HCT116 (cell line): ENCODE results near the gene DLEC1. TPM values are rescaled to one million over a fixed set of nuclear protein-coding genes. Genes with fewer than 3 reads are reported as not detected.

Experiments
- ATAC-seq: fragments of 200-7000 bp; cut with Tn5 transposase; 2 replicates; pipeline ENCODE4 v1.9.1; 2020; ENCODE audit warnings: mild to moderate bottlenecking, moderate library complexity
- BruUV-seq: library from RNA; stranded (reverse); fragments of 400-500 nt; replicated peaks from 2 replicates; lab custom pipeline; 2021; lab: Mats Ljungman, UMichigan
- CTCF ChIA-PET: fragments of 300-600 bp; sonication (Branson Sonifier 250); formaldehyde crosslinking; loops from one replicate; lab custom pipeline; 2021; ENCODE audit warnings: antibody characterized with exemption; lab: Charles Lee
- POLR2A ChIA-PET: fragments of 300-600, 350-600 bp; sonication (Branson Sonifier 250); formaldehyde crosslinking; loops from one replicate; lab custom pipeline; 2021; ENCODE audit warnings: antibody characterized with exemption; lab: Charles Lee
- RAD21 ChIA-PET, 2 experiments: fragments of 300-600 bp; sonication (Branson Sonifier 250); formaldehyde crosslinking; loops; one replicate each; lab custom pipeline; 2023; ENCODE audit warnings: low total read pairs in 2 of 2; ENCODE audit not compliant: uncharacterized antibody in 2 of 2, unreplicated experiment in 2 of 2, low non-redundant PET in 1 of 2; lab: Charles Lee
- DNase-seq: peaks from one replicate; pipeline ENCODE4 v3.0.0-alpha.2; 2010; ENCODE audit warnings: low read depth, low spot score
- H2AFZ ChIP-seq: fragments of 200-600 bp; shearing (Covaris generic), sonication (generic); 2 replicates; pipeline ENCODE4 v1.6.1; 2017; ENCODE audit warnings: low read depth, mixed run types, mixed read lengths, antibody characterized with exemption, low read length; ENCODE audit not compliant: poor library complexity, severe bottlenecking
- H3K27ac ChIP-seq: 2 replicates; pipeline ENCODE4 v1.5.1; 2012; ENCODE audit warnings: low read depth, low read length
- H3K27me3 ChIP-seq: fragments of 200-600 bp; sonication (generic); 2 replicates; pipeline ENCODE4 v1.6.1; 2016; ENCODE audit warnings: mixed run types, low read length, mixed read lengths; ENCODE audit not compliant: insufficient read depth
- H3K36me3 ChIP-seq, 2 experiments: fragments of 200-500 bp in 1 of 2; fragments of 200-600 bp in 1 of 2; sonication (Bioruptor generic) in 1 of 2; sonication (generic) in 1 of 2; 2 replicates each; pipeline versions ENCODE4 v1.5.1 to v1.6.1; 2014 to 2016; ENCODE audit warnings: low read length in 2 of 2, inconsistent platforms in 1 of 2, mixed read lengths in 1 of 2, mixed run types in 1 of 2; ENCODE audit not compliant: insufficient read depth in 2 of 2, control insufficient read depth in 1 of 2
- H3K4me1 ChIP-seq, 2 experiments: fragments of 200-600 bp in 1 of 2; sonication (generic) in 1 of 2; 2 replicates each; pipeline versions ENCODE4 v1.5.1 to v1.6.1; 2012 to 2017; ENCODE audit warnings: low read length in 2 of 2, inconsistent platforms in 1 of 2, mild to moderate bottlenecking in 1 of 2, mixed read lengths in 1 of 2, mixed run types in 1 of 2, moderate library complexity in 1 of 2; ENCODE audit not compliant: insufficient read depth in 2 of 2, control insufficient read depth in 1 of 2
- H3K4me2 ChIP-seq: fragments of 200-600 bp; sonication (generic); 2 replicates; pipeline ENCODE4 v1.6.1; 2017; ENCODE audit warnings: mixed run types, low read length, mixed read lengths
- H3K4me3 ChIP-seq, 2 experiments: fragments of 200-600 bp in 1 of 2; sonication (generic) in 1 of 2; replicated peaks in 1 of 2; 2 replicates each; pipeline ENCODE4 v1.5.1; 2011 to 2016; ENCODE audit warnings: low read length in 2 of 2, control low read depth in 1 of 2, low read depth in 1 of 2, mild to moderate bottlenecking in 1 of 2, mixed read lengths in 1 of 2, mixed run types in 1 of 2
- H3K79me2 ChIP-seq: fragments of 200-600 bp; sonication (generic); 2 replicates; pipeline ENCODE4 v1.6.1; 2017; ENCODE audit warnings: mild to moderate bottlenecking, mixed run types, low read length, moderate library complexity, mixed read lengths; ENCODE audit not compliant: insufficient read depth
- H3K9ac ChIP-seq: fragments of 200-600 bp; sonication (generic); 2 replicates; pipeline ENCODE4 v1.6.1; 2016; ENCODE audit warnings: low read length, mixed read lengths
- H3K9me2 ChIP-seq: fragments of 200-600 bp; sonication (generic), shearing (Covaris generic); 2 replicates; pipeline ENCODE4 v1.6.1; 2017; ENCODE audit warnings: mixed run types, mild to moderate bottlenecking, moderate library complexity; ENCODE audit not compliant: insufficient read depth
- H3K9me3 ChIP-seq, 2 experiments: fragments of 200-500 bp in 1 of 2; fragments of 200-600 bp in 1 of 2; sonication (Bioruptor generic) in 1 of 2; sonication (generic) in 1 of 2; 2 replicates each; pipeline ENCODE4 v1.6.1; 2014 to 2017; ENCODE audit warnings: low read length in 2 of 2, mixed read lengths in 2 of 2, inconsistent platforms in 1 of 2, low read depth in 1 of 2, mild to moderate bottlenecking in 1 of 2, mixed run types in 1 of 2, moderate library complexity in 1 of 2; ENCODE audit not compliant: control insufficient read depth in 1 of 2, insufficient read depth in 1 of 2
- H4K20me1 ChIP-seq: fragments of 200-600 bp; sonication (generic), shearing (Covaris generic); 2 replicates; pipeline ENCODE4 v1.6.1; 2017; ENCODE audit warnings: mixed run types, mild to moderate bottlenecking, moderate library complexity; ENCODE audit not compliant: insufficient read depth
- EGR1 ChIP-seq: IDR thresholded peaks from 2 replicates; pipeline ENCODE4 v1.6.1; 2012; ENCODE audit warnings: low read depth
- ELF1 ChIP-seq: IDR thresholded peaks from 2 replicates; pipeline ENCODE4 v1.6.1; 2012; ENCODE audit warnings: low read depth, borderline replicate concordance
- FOSL1 ChIP-seq: IDR thresholded peaks from 2 replicates; pipeline ENCODE4 v1.6.1; 2012; ENCODE audit warnings: low read depth
- JUND ChIP-seq: IDR thresholded peaks from 2 replicates; pipeline ENCODE4 v1.6.1; 2012
- RAD21 ChIP-seq: IDR thresholded peaks from 2 replicates; pipeline ENCODE4 v1.6.1; 2012; ENCODE audit warnings: low read depth, mild to moderate bottlenecking
- REST ChIP-seq: IDR thresholded peaks from 2 replicates; pipeline ENCODE4 v1.6.1; 2012; ENCODE audit warnings: low read depth
- SP1 ChIP-seq: IDR thresholded peaks from 2 replicates; pipeline ENCODE4 v1.6.1; 2012; ENCODE audit warnings: low read depth
- SRF ChIP-seq: IDR thresholded peaks from 2 replicates; pipeline ENCODE4 v1.6.1; 2012; ENCODE audit warnings: low read depth
- TCF7L2 ChIP-seq: IDR thresholded peaks from 2 replicates; pipeline ENCODE4 v1.7.0; 2011; ENCODE audit warnings: borderline replicate concordance, inconsistent platforms; ENCODE audit not compliant: insufficient read depth, insufficient read length; ENCODE audit errors: extremely low read depth
- YY1 ChIP-seq: IDR thresholded peaks from 2 replicates; pipeline ENCODE4 v1.6.1; 2011; ENCODE audit warnings: low read length, low read depth, moderate library complexity, mild to moderate bottlenecking; ENCODE audit not compliant: insufficient replicate concordance; ENCODE audit errors: extremely low read depth
- ZNF274 ChIP-seq: fragments of 200-500 bp; sonication (Bioruptor generic); IDR thresholded peaks from 2 replicates; pipeline ENCODE4 v1.6.1; 2014; ENCODE audit warnings: mild to moderate bottlenecking, low read depth, low read length, inconsistent platforms
- intact Hi-C: fragments of 100-400 bp; cut with micrococcal nuclease; formaldehyde crosslinking; loops from 2 replicates; pipeline ENCODE4 v1.10.0; 2022
- total RNA-seq: library from RNA; stranded (reverse); gene quantifications from one replicate; pipeline ENCODE4 v1.2.1, GENCODE V29; 2021; ENCODE audit not compliant: unreplicated experiment
- TF ChIP-seq, protein P1 (sequence below): IDR thresholded peaks from 2 replicates; pipeline ENCODE4 v1.6.1; 2012

DLEC1 gene
- total RNA-seq, 1 experiment from 2014 or later: 0.61 TPM

GRCh38 chr3:38151667-38152265 is 112.8 kb downstream of the DLEC1 start:
- Histone ChIP-seq H3K9me2 (no peaks in the 10 kb centered on the region), H3K36me3 (no peaks in the 10 kb centered on the region), H3K9ac (no peak overlapping the region), H3K4me3 (no peak overlapping the region), H3K79me2 (no peaks in the 10 kb centered on the region), H3K4me2 (peak overlapping the region; percentile 18; the same call in 1 of the 2 replicates), H3K27ac (no peak overlapping the region), H2AFZ (no peak overlapping the region), H4K20me1 (no peaks in the 10 kb centered on the region), H3K9me3 (peaks cover 0 to 6% of the 10 kb centered on the region in 2 experiments; a peak in 1 of 4 replicates), H3K27me3 (no peaks in the 10 kb centered on the region), H3K4me1 (peaks cover 6 to 27% of the 10 kb centered on the region in 2 experiments; a peak in 2 of 4 replicates)
- RAD21 ChIA-PET: no interaction called here
- POLR2A ChIA-PET: interaction anchor here (1.0 to 1.5 kb wide), 2 partner anchors 13 to 15 kb away, joined by 3 read pairs; partner anchors contain the start of genes ACAA1 and OXSR1
- CTCF ChIA-PET: interaction anchor here (3.0 kb wide), 1 partner anchor 11 kb away, joined by 10 read pairs; no protein-coding TSS in a partner anchor
- intact Hi-C loops: no loop called here
- no TSS peak for BruUV-seq
- DNase-seq (no peak), ATAC-seq (no peak)
- no peak for TF ChIP-seq TCF7L2
- no peak for TF ChIP-seq YY1
- TF ChIP-seq SP1: no peak
- TF ChIP-seq JUND: no peak
- TF ChIP-seq ELF1: no peak
- TF ChIP-seq RAD21: no peak

DNA sequence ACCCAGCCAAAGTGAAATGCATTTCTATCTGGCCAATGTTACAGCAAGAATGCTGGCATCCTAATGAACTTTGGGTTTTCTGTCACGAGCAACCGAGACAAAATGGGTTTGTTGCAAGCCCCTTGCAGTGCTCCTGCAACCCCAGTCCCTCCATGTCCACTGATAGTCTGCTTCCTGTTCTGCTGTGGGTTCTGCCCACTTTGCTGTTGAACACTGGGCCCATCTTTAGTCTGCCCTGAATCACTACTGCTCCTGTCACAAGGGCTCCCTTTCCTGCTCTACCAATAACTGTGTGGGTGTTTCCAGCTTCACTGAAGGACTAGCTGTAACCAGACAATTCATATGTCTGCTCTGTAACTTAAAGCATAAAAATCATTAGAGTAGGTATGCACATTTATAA is 113.6 kb downstream of the DLEC1 start:
- no peak overlapping the region for H3K4me3 ChIP-seq
- H3K9me3 ChIP-seq: no peaks in the 10 kb centered on the region
- no peaks in the 10 kb centered on the region for H3K9me2 ChIP-seq
- H3K79me2 ChIP-seq: no peaks in the 10 kb centered on the region
- no peak overlapping the region for H3K9ac ChIP-seq
- H3K4me2 ChIP-seq: no peak overlapping the region
- H3K27me3 ChIP-seq: no peaks in the 10 kb centered on the region
- POLR2A ChIA-PET: interaction anchor here (1.0 to 1.2 kb wide), 3 partner anchors 12 to 16 kb away, joined by 3 read pairs; partner anchors contain the start of genes ACAA1 and OXSR1
- RAD21 ChIA-PET: no interaction called here
- DNase-seq (no peak), ATAC-seq (no peak)
- intact Hi-C loops: no loop called here
- no peaks in the 10 kb centered on the region for H3K36me3 ChIP-seq
- no peak overlapping the region for H3K27ac ChIP-seq
- H3K4me1 ChIP-seq: peaks cover 6 to 27% of the 10 kb centered on the region in 2 experiments; a peak in 2 of 4 replicates
- no peaks in the 10 kb centered on the region for H4K20me1 ChIP-seq
- BruUV-seq: no TSS peak
- H2AFZ ChIP-seq: no peak overlapping the region
- CTCF ChIA-PET: interaction anchor here (3.0 kb wide), 2 partner anchors 10 to 13 kb away, joined by 9 to 10 read pairs; partner anchors contain the start of gene OXSR1
- no peak for TF ChIP-seq ELF1
- TF ChIP-seq FOSL1: no peak
- TF ChIP-seq YY1: no peak
- TF ChIP-seq, protein P1, sequence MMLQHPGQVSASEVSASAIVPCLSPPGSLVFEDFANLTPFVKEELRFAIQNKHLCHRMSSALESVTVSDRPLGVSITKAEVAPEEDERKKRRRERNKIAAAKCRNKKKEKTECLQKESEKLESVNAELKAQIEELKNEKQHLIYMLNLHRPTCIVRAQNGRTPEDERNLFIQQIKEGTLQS: no peak
- no peak for TF ChIP-seq SP1
- TF ChIP-seq SRF: no peak
- TF ChIP-seq REST: no peak
- TF ChIP-seq ZNF274: no peak
- TF ChIP-seq JUND: no peak
- no peak for TF ChIP-seq EGR1
- no peak for TF ChIP-seq TCF7L2
